GM19463 (cell line): ENCODE measurements around the gene ZZZ3.
A peak's percentile ranks its signal among the peaks of the same experiment; 100 is the strongest.
"Not testable (repeated sequence)": the region's sequence is repeated elsewhere in the genome, so short reads cannot be mapped to it uniquely, and the experiment has no call there.

Experiments
- ATAC-seq: cut with Tn5 transposase; IDR thresholded peaks from one replicate; pipeline ENCODE4 v1.9.1; 2021; ENCODE audit warnings: mild to moderate bottlenecking, moderate library complexity; ENCODE audit not compliant: unreplicated experiment

The ZZZ3 gene

DNA sequence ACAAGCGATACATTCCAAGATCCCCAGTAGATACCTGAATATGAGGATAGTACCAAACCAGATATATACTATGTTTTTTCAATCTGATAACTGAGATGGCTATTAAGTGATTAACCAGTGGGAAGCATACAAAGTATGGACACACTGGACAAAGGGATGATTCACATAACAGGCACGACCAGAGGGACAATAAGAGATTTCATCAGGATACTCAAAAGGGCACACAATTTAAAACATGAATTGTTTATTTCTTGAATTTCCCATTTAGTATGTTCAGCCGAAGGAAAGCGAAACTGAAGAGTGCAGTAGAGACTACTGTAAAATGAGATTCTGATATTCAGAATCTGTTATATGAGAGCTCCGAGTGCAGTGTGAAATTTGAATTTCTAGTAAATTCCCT is 10.6 kb downstream of the ZZZ3 start:
- ATAC-seq: peak; percentile 26

DNA sequence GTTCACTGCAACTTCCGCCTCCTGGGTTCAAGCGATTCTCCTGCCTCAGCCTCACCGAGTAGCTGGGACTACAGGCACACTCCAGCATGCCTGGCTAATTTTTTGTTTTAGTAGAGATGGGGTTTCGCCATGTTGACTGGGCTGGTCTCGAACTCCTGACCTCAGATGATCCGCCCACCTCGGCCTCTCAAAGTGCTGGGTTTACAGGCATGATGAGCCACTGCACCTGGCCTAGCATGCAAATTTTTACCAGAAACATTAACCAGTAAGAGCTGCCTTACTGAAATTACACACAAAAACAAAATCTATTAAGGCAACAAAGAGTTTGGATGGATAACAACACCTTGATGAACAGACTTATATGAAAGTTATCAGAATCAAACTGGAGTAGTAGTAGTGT is 12.1 kb downstream of the ZZZ3 start:
- peak; percentile 33 for ATAC-seq

DNA sequence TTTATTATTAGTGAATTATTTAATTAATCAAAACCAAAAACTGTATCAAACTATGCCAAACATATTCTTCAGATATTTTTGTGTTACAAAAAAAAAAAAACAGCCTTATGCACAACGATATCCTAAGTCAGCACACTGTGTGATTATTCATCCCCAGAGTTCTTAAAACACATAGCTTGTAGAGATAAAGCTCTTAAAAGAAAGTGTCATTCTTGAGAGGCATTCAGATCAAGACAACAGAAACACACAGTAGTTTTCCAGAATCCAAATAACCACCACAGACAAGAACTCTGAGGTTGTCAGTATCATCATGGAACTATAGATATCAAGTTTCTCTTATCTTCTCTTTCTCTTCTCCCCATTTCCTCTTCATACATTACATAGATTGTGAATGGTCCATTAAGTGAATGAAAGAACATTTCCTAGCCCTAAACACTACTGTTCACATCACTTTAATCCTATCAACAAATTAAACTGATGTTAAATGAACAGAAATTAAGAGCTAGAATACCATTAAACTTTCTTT is 13.5 kb downstream of the ZZZ3 start:
- ATAC-seq: no peak

DNA sequence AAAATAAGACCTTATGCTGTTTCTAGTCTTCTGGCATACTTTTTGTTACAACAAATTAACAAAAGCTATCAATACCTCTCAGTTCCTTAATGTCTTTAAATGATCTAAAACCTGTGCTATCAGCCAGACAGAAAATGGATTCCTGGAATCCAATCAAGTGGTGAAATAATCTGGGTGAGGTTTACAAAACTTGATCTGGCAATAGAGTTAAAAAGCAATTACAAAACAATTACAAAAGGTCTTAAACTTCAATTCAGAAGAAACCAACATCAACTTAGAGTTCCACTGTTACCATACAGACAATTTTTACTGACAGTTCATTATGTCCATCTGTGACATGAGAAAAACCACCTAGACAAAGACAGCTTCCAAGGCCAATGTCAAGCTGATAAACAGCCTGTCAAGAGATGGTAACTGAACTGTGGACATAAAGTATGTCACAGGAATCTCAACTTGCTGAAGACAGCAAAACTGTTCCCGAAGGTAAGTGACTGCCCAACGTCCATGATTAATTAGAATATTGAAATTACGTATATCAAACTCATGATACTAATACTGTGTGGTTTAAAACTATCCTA is 17.4 kb downstream of the ZZZ3 start:
- ATAC-seq: no peak

DNA sequence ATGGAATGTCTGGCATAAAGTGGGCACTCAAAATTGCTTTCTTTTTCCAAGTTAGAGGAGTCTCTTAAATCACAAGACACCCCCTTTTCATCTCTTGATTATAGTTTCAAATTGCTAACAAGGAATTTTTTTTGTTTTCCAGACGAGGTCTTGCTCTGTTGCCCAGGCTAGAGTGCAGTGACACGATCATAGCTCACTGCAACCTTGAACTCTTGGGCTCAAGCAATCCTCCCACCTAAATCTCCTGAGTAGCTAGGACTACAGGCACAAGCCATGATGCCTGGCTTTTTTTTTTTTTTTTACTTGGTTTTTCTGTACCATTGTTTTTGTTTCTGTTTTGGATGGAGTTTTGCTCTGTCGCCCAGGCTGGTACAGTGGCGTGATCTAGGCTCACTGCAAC is 20.8 kb downstream of the ZZZ3 start:
- ATAC-seq: no peak

DNA sequence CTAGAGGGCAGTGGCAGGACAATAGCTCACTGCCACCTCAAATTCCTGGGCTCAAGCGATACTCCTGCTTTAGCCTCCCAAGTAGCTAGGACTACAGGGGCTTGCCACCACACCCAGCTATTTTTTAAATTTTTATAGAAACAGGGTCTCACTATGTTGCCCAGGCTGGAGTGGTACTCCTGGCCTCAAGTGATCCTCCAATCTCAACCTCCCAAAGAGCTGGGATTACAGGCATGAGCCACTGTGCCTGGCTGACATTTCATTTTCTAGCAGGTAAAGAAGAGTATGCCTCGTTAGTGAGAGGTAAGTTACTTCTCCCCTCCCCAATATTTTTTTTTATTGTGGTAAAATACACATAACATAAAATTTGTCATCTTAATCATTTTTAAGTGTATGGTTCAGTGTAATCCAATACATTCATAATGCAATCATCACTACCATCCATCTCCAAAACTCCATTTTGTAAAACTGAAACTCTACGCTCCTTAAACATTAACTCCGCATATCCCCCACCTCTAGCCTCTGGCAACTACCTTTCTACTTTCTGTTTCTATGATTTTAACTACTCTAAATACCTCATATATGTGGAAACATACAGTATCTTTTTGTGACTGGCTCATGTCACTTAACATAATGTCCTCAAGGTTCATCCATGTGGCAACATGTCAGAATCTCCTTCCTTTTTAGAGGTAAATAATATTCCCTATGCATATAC is 22.4 kb downstream of the ZZZ3 start:
- peak; percentile 67 for ATAC-seq

DNA sequence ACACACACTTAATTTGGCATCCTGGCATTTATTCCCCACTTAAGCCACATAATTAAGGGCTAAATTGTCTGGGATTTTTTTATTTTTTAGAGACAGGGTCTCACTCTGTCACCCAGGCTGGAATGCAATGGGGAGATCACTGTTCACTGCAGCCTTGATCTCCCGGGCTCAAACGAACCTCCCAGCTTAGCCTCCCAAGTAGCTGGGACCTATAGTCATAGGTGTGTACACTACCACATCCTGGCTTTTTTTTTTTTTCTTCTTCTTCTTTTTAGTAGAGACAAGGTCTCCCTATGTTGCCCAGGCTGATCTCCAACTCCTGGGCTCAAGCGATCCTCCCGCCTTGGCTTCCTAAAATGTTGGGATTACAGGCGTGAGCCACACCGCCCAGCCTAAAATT is 24.2 kb downstream of the ZZZ3 start:
- no peak for ATAC-seq

DNA sequence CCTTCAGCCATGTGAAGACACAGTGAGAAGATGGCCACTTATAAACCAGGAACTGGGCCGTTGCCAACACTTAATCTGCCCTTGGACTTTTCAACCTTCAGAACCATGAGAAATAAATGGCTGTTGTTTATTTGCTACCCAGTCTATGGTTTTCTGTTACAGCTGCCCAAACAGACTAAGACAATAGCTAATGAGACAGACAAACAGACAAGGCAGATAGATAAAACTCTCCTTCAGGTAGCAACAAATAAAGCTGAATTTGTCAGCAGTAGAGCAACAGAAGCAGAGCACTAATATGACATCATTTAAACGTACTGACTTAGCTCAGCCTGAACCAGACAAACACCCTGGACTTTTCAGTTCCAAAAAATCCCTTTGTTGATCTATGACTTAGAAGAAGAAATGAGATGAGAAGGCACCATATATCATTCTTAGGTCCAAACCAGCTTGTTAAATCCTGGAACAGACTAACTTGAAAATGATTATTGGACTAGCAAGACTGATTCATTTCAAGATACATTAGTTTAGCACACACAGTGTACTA is 27.0 kb downstream of the ZZZ3 start:
- peak; percentile 49 for ATAC-seq

DNA sequence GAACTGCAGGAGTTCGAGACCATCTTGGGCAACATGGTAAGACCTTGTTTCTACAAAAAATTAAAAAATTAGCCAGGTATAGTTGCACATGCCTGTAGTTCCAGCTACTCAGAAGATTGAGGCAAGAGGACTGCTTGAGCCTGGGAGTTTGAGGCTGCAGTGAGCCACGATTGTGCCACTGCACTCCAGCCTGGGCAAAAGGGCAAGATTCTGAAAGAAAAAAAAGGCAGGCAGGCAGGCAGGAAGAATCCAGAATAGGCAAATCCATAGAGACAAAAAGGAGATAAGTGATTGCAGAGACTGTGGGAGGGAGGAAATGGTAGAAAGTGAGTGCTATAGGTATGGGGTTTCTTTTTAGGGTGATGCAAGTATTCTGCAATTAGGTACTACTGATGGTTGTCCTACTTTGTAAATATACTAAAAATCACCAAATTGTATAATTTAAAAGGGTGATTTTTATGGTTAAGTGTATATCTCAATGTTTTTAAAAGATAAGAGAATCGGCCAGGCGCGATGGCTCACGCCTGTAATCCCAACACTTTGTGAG is 29.4 kb downstream of the ZZZ3 start:
- ATAC-seq: no peak

DNA sequence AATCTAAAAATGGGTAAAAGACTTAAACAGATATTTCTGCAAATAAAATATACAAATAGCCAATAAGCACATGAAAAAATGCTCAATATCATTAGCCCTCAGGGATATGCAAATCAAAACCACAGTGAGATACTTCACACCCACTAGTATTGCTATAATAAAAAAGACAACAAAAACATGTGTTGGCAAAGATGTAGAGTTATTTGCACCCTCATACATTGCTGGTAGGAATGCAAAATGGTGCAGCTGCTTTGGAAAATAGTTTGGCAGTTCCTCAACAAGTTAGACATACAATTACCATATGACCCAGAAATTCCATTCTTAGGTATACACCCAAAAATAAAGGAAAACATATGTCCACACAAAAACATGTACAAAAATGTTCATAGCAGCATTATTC is 30.2 kb downstream of the ZZZ3 start:
- ATAC-seq: no peak

DNA sequence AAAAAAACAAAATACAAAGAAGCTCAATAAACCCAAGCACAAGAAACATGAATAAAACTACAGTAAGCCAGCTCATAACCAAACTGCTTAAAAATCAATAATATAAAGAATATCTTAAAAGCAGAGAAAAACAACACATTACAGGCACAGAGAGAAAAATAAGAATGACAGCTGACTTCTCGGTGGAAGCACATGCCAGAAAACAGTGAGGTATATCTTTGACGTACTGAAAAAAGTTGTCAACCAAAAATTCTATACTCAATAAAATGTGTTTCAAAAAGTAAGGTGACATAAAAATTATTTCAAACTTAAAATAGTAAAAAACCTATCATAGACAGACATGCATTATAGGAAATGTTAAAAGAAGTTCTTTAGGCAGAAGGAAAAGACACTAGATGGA is 33.3 kb downstream of the ZZZ3 start:
- no peak for ATAC-seq

DNA sequence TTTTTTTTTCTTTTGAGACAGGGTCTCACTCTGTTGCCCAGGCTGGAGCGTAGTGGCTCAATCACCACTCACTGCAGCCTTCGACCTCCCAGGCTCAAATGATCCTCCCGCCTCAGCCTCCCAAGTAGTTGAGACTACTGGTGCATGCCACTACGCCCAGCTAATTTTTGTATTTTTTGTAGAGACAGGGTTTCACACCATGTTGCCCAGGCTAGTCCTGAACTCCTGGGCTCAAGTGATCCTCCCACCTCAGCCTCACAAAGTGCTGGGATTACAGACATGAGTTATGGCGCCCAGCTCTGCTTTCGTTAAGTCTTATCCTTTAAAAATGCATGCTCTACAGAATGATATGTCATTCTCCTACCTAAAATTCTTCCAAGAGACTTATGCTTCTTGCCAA is 36.2 kb downstream of the ZZZ3 start:
- ATAC-seq: not testable (repeated sequence)

DNA sequence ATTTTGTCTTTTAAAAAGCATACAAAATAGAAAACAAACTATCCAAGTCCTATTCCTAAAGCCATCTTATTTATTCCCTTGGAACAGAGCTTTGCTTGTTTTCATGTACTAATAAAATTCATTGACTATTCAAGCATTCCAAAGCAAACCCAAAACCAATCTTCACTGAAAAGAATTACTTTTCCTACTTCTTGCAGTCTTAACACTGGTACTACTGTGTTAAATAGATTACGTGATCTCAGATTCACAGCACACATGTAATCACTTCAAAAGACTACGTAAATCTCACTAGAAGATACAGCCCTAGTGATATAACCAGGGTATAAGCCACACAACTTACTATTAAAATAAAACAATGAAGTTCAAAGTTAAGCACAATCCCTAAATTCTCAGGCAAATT is 39.0 kb downstream of the ZZZ3 start:
- ATAC-seq: no peak

DNA sequence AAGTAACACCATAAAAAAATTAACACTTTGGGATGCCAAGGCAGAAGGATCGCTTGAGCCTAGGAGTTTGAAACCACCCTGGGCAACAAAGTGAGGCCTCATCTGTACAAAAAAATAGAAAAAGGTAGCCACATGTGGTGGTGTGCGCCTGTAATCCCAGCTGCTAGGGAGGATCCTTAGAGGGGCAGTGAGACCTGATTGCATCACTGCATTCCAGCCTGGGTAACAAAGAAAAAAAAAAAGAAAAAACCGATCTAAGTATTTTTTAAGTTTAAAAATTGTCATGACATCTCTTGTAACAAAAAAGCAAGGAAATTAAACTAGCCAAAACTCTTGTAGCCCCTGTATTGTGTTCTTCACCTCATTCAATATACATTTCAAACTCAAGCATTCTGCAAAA is 39.5 kb downstream of the ZZZ3 start:
- no peak for ATAC-seq

DNA sequence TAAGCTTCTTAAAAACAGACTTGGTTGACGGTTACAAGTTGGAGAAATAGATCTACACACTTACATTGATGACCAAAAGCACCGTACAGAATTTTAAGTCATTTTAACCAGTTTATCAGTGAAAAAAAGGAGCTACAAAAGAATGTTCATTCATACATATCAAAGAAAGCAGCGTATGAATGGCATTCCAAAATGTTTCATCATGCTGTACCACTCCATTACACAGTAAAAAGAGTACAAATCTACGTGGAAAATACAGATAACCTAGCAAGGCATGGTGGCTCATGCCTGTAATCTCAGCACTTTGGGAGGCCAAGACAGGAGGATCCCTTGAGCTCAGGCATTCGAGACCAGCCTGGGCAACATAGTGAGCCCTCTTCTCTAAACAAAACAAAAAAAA is 40.3 kb downstream of the ZZZ3 start:
- no peak for ATAC-seq

DNA sequence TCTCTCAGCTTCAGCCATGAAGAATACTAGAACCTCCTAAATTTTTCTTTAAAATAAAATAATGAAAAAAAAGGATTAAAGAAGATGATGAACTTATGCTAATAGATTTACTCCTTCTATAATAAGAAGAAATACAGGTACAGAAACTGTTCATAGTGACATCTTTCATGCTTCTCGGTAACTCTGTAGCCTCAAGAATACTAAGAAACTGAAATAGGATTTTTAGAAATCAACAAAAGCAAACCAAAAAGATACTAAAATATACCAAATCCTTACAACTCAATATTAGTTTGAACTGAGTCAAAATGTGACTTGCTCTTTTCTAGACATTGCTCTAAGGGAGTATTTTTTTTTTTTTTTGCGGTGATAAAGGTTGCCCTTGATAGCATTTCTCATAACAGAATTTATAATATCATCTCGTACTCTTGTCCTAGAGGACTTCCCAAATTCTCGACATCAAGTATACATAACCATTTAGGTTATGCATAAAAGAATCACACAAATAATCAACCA is 42.8 kb downstream of the ZZZ3 start:
- ATAC-seq: no peak

DNA sequence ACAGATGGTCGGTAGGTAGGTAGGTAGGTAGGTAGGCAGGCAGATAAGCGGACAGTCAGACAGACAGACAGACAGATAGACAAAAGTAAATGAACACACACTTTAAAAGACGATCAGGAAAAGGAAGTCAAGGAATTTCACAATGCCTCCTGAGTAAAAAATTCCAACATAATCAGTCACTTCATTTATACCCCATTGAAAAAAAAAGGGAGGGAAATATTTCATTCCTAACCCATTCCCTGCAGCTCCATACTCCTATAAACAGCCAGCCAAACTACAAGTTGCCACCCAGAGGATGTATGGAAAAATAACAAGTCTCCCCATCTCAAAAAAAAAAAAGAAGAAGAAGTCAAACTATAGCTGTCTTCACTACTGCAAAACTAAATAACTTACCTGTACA is 43.4 kb downstream of the ZZZ3 start:
- ATAC-seq: no peak

DNA sequence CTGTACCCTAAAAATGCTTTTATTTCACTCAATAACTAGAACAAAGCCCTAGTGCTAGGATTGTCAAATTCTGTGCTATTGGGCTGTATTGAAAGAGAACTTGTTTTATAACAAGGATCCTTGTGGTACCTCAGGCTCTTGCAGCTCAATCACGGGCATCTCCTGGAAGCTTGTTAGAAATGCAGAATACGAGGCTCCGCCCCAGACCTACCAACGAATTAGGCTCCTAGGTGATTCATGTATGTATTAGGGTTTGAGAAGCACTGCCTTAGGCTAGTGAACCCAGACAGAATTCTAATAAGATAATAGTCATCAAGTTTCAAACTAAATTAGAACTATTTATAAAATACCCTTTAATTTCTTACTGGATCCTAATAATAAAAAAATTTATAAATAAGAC is 45.6 kb downstream of the ZZZ3 start:
- no peak for ATAC-seq
